Anterior cingulate cortex (tissue), 58 donors: ENCODE results near the gene GLRB.
"Not testable (repeated sequence)": the region's sequence is repeated elsewhere in the genome, so short reads cannot be mapped to it uniquely, and the experiment has no call there.

Experiments used
- DNase-seq, 58 donors: peaks; one replicate each; lab custom pipeline; 2025; lab: John Stamatoyannopoulos, UW

Gene GLRB

GRCh38 chr4:157075811-157076577, at the start of gene GLRB:
TSS of gene GLRB (plus strand) at chr4:157076150. CDS start at chr4:157078025, 1,875 bp downstream.
- peak in 38 of 58 donors; percentile 1 to 61 (median 22) for DNase-seq

- no peak for DNase-seq
Measured at GRCh38 chr4:157035471-157035870, 40.5 kb upstream of the GLRB start.

GRCh38 chr4:157040405-157040804, 35.5 kb upstream of the GLRB start:
- no peak for DNase-seq

GRCh38 chr4:157043131-157043530, 32.8 kb upstream of the GLRB start:
- no peak for DNase-seq

GRCh38 chr4:157045507-157046127, 30.3 kb upstream of the GLRB start:
- peak in 9 of 58 donors; percentile 1 to 17 (median 1) for DNase-seq

- peak in 24 of 58 donors; percentile 0 to 49 (median 14) for DNase-seq
Measured at GRCh38 chr4:157048248-157048647, 27.7 kb upstream of the GLRB start.

- DNase-seq = no peak
Measured at GRCh38 chr4:157050561-157050960, 25.4 kb upstream of the GLRB start.

- DNase-seq = no peak
Measured at GRCh38 chr4:157052429-157053040, 23.4 kb upstream of the GLRB start.

GRCh38 chr4:157057218-157057617, 18.7 kb upstream of the GLRB start:
- DNase-seq = no peak

- not testable (repeated sequence) for DNase-seq
Measured at GRCh38 chr4:157058899-157059298, 17.1 kb upstream of the GLRB start.

- no peak for DNase-seq
Measured at GRCh38 chr4:157072002-157072401, 3.9 kb upstream of the GLRB start.

- no peak for DNase-seq
Measured at GRCh38 chr4:157075401-157075800, 549 bp upstream of the GLRB start.

- peak in 10 of 58 donors; percentile 1 to 55 (median 16) for DNase-seq
Measured at GRCh38 chr4:157076578-157076947, 613 bp downstream of the GLRB start.

GRCh38 chr4:157079441-157079840, 3.5 kb downstream of the GLRB start:
- peak in 1 of 58 donors; percentile 5 for DNase-seq

GRCh38 chr4:157080605-157081004, 4.7 kb downstream of the GLRB start:
- DNase-seq = no peak

GRCh38 chr4:157095716-157096115, 19.8 kb downstream of the GLRB start:
- DNase-seq = no peak

GRCh38 chr4:157096439-157096838, 20.5 kb downstream of the GLRB start:
- no peak for DNase-seq

- no peak for DNase-seq
Measured at GRCh38 chr4:157099506-157099905, 23.6 kb downstream of the GLRB start.

- DNase-seq = no peak
Measured at GRCh38 chr4:157104541-157104940, 28.6 kb downstream of the GLRB start.

- DNase-seq = no peak
Measured at GRCh38 chr4:157114671-157115070, 38.7 kb downstream of the GLRB start.

- no peak for DNase-seq
Measured at GRCh38 chr4:157115613-157116335, 39.8 kb downstream of the GLRB start.
